D341Med (cell line): ENCODE measurements around the gene TMF1.

Source experiments
- DNase-seq: peaks from one replicate; pipeline ENCODE4 v3.0.0; 2012; ENCODE audit warnings: low spot score

The TMF1 gene

GRCh38 chr3:69081583-69082262, 29.6 kb upstream of the TMF1 start:
- DNase-seq: peak; percentile 51

- DNase-seq: peak; percentile 94
These were observed 28.2 kb upstream of the TMF1 start, which contains the start of gene UBA3 for GRCh38 chr3:69080233-69080920. TSS of gene UBA3 (minus strand) at chr3:69080365. CDS start at chr3:69080353, 12 bp downstream.

- DNase-seq: peak; percentile 66
These were observed 27.4 kb upstream of the TMF1 start for GRCh38 chr3:69079269-69080159.

GRCh38 chr3:69072928-69073327, 20.8 kb upstream of the TMF1 start:
- no peak for DNase-seq

- DNase-seq: no peak
These were observed 14.0 kb upstream of the TMF1 start for GRCh38 chr3:69066121-69066520.

GRCh38 chr3:69065318-69065964, 13.3 kb upstream of the TMF1 start:
- no peak for DNase-seq

- no peak for DNase-seq
These were observed 11.5 kb upstream of the TMF1 start for GRCh38 chr3:69063636-69064035.

- DNase-seq: no peak
These were observed 7.6 kb upstream of the TMF1 start for GRCh38 chr3:69059688-69060087.

GRCh38 chr3:69058947-69059224, 6.8 kb upstream of the TMF1 start:
- DNase-seq: no peak

GRCh38 chr3:69058180-69058946, 6.2 kb upstream of the TMF1 start:
- DNase-seq: no peak

- peak; percentile 14 for DNase-seq
These were observed 352 bp upstream of the TMF1 start for GRCh38 chr3:69052472-69052898.

- DNase-seq: no peak
These were observed 3.1 kb downstream of the TMF1 start for GRCh38 chr3:69048990-69049389.

GRCh38 chr3:69044608-69045007, 7.5 kb downstream of the TMF1 start:
- DNase-seq: no peak

GRCh38 chr3:69033470-69033869, 18.7 kb downstream of the TMF1 start:
- DNase-seq: no peak

- DNase-seq: no peak
These were observed 19.4 kb downstream of the TMF1 start for GRCh38 chr3:69032737-69033136.

- no peak for DNase-seq
These were observed 20.0 kb downstream of the TMF1 start for GRCh38 chr3:69032142-69032541.

- no peak for DNase-seq
These were observed 20.5 kb downstream of the TMF1 start for GRCh38 chr3:69031635-69032034.

GRCh38 chr3:69020857-69021256, 31.3 kb downstream of the TMF1 start:
- no peak for DNase-seq

GRCh38 chr3:69020424-69020823, 31.7 kb downstream of the TMF1 start:
- no peak for DNase-seq

GRCh38 chr3:69016901-69017300, 35.2 kb downstream of the TMF1 start:
- no peak for DNase-seq

- no peak for DNase-seq
These were observed 36.0 kb downstream of the TMF1 start for GRCh38 chr3:69016102-69016501.
